Pancreas (tissue), 10 donors: ENCODE results near the gene ZMYND19. TPM values are rescaled to one million over a fixed set of nuclear protein-coding genes. Genes with fewer than 3 reads are reported as not detected.
A peak's percentile ranks its signal among the peaks of the same experiment; 100 is the strongest.

ENCODE experiments used
- ATAC-seq, 4 donors: fragments of 200-7000 bp; cut with Tn5 transposase; one replicate each; pipeline versions ENCODE4 v1.8.0 to v1.9.1; 2020; ENCODE audit warnings: mild to moderate bottlenecking in 4 of 4, moderate library complexity in 4 of 4
- DNase-seq, 6 donors: peaks; one replicate each; pipeline ENCODE4 v3.0.0-alpha.2; 2020
- FAIRE-seq: peaks from 2 replicates; lab custom pipeline; 2012; peaks lifted over from hg19 to GRCh38; lab: Jason Lieb, UNC
- H3K27ac ChIP-seq, 4 donors: fragments of 200-600 bp; sonication (generic); 1 replicate in 3 of 4; 2 replicates in 1 of 4; pipeline versions ENCODE4 v1.5.0 to v1.8.0; 2020
- H3K27me3 ChIP-seq, 4 donors: fragments of 200-600 bp; one replicate each; pipeline ENCODE4 v1.8.0; 2021
- H3K36me3 ChIP-seq, 3 donors: fragments of 200-600 bp; sonication (generic) in 1 of 3; one replicate each; pipeline versions ENCODE4 v1.5.0 to v1.8.0; 2020 to 2021
- H3K4me1 ChIP-seq, 3 donors: fragments of 200-600 bp; one replicate each; pipeline ENCODE4 v1.8.0; 2021
- H3K4me3 ChIP-seq, 4 donors: fragments of 200-600 bp; sonication (generic) in 2 of 4; one replicate each; pipeline versions ENCODE4 v1.5.0 to v1.8.0; 2020 to 2021
- H3K9me3 ChIP-seq, 4 donors: fragments of 200-600 bp; one replicate each; pipeline ENCODE4 v1.8.0; 2021
- CTCF ChIP-seq, 4 donors: fragments of 200-600 bp; sonication (generic) in 3 of 4; IDR thresholded peaks; one replicate each; pipeline versions ENCODE4 v1.5.0 to v1.8.0; 2021; ENCODE audit warnings: antibody characterized with exemption in 4 of 4
- WGBS, 2 donors: extraction: QIAGEN DNeasy Blood & Tissue Kit; methylation state at CpG; one replicate each; pipeline ENCODE4 v1.1.7; 2013; 5-methylcytosine and 5-hydroxymethylcytosine counted together
- intact Hi-C, 3 donors: fragments of 100-400 bp; cut with DNase I; formaldehyde crosslinking; loops; one replicate each; pipeline versions ENCODE4 v1.11.1 to v1.14.2; 2022
- polyA plus RNA-seq, 2 donors: library from polyadenylated mRNA; stranded (reverse); fragments of 200-250 nt; gene quantifications; one replicate each; pipeline ENCODE4 v1.2.3, GENCODE V29; 2013
- total RNA-seq, 6 donors: library from RNA; stranded (reverse); fragmentation: NEBNext Ultra II Directional in 4 of 6; extraction: Animal tissue kit (Norgen Biotek cat#: 25700) in 4 of 6; gene quantifications; one replicate each; pipeline versions ENCODE4 v1.2.1 to v1.2.4, GENCODE V29; 2021 to 2023
- donor health status: healthy with polysubstance abuse.
- donor health status: DM: no; HTN: no; CAD: no; lungs with moderate emphysema.
- donor health status: DM: no; HTN: no; CAD: no.
- donor health status: control.
- donor health status: control.
- donor health status: Bipolar disorder and iron deficiency.
- donor health status: DM: yes; HTN: yes; CAD: no.
- donor health status: DM: no; HTN: no; CAD: no.
- donor health status: DM: no; HTN: no; CAD: no.
- donor health status: DM: yes; HTN: yes; CAD: no.

Gene ZMYND19
- total and polyA plus RNA-seq, 8 donors, result 6.1 to 18.6 (median 9.5) TPM

DNA sequence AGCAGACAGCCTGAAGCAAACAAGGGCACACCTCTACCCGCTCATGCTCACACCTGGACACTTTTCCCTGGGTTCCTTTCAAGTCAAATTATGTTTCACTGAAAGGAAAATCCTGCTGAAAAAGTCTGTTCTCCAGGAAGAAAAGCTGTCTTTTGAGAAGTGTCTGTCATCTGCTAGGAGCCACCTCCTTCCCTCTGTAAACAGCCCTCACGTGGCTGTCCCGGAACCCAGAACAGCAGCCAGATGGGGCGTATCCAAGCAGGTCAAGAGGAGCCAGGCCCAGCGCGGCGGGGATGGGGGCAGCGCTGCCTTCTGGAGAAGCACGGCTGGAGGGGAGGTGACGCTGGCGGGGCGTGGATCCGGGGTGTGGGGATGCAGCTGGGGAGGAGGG is 40.1 kb downstream of the ZMYND19 start, which contains the start of gene PNPLA7:
TSS of gene PNPLA7 (minus strand) at position 172 of the 391 bp plus-strand sequence. CDS start 205 bp downstream, outside the sequence.
- WGBS, 2 donors, result 2% methylated on average over 13 of the region's 13 CpGs
- DNase-seq, result peak; percentile 89 to 97 (median 90)
- peak within 1 kb of the TSS; percentile 42 to 93 (median 76) for H3K4me3 ChIP-seq
- H3K27ac ChIP-seq, result peak within 1 kb of the TSS; percentile 79 to 87 (median 80)
- intact Hi-C loops, result no loop called here
- H3K36me3 ChIP-seq, result no peaks in the 10 kb centered on the region
- H3K9me3 ChIP-seq, result no peaks in the 10 kb centered on the region
- no peak for FAIRE-seq
- no peaks in the 10 kb centered on the region for H3K27me3 ChIP-seq
- TF ChIP-seq CTCF (IDR thresholded peaks at IDR 0.05), result no peak
- peak; percentile 84 to 89 (median 86) for ATAC-seq
- H3K4me1 ChIP-seq, result peaks cover 0 to 6% (median 3%) of the 10 kb centered on the region in 3 donors

DNA sequence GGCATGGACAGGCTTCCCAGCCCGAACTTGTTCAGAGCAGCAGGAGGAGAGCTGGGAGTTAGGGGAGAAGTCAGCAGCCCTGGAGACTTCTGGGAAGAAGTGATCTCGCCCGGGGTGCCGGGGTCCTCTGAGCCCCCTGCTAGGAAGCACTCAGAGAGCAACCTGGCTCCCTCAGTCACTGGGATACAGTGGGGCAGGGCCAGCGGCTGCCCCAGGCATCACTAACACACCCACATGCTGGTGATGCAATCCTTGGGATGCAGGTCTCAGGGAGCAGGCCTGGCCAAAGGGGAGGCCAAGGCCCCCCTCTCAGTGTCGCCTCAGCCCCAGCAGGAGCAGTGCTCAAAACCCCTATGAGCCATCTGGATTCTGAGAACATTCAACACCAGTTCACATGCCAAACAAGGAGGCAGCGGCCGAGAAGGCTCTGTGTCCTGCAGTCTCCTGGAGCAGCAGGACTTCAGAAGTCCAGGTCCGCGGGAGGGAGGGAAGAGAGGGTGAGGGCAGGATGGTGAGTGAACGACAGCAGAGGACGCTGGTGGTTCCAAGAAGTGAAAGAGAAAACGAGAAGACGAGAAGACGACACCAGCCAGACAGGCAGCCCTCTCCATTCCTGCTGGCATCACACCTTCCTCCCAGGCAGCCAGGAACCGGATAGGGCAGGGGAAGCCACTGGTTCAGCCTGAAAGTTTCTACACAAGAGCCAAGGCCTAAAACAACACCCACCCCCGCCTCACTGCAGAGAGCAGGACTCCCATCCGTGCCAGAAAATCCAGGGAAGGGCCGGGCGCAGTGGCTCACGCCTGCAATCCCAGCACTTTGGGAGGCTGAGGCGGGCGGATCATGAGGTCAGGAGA is 42.4 kb downstream of the ZMYND19 start:
- Histone ChIP-seq H3K36me3 (peaks cover 0 to under 1% (median 0%) of the 10 kb centered on the region in 3 donors), H3K4me1 (peaks cover 0 to 6% (median 3%) of the 10 kb centered on the region in 3 donors), H3K9me3 (no peaks in the 10 kb centered on the region), H3K27ac (no peak overlapping the region), H3K27me3 (no peaks in the 10 kb centered on the region), H3K4me3 (no peak overlapping the region)
- WGBS, 2 donors, result 85 to 94% methylated on average over 23 of the region's 23 CpGs
- ATAC-seq, result no peak
- intact Hi-C loops, result no loop called here
- no peak for FAIRE-seq
- no peak for DNase-seq
- TF ChIP-seq CTCF (IDR thresholded peaks at IDR 0.05), result no peak

DNA sequence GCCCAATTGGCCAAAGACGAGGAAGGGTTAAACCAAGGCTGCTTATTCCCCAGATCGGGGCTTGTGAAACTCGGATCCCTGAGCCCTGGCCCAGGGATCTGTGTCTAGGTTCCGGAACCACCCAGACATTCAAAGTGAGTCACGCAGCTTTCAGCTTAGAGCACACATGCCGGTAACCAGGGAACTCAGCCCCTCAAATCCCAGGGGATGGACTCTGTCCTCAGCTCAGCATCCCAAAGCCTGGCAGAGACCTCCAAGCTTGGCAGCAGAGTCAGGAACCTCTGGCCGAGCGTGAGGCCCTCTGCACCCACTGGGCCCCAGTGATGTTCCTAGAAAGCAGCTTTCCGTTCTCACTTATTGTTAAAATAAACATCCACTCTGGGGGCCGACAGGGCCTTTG is 45.2 kb downstream of the ZMYND19 start:
- Histone ChIP-seq H3K9me3 (no peaks in the 10 kb centered on the region), H3K4me3 (no peak overlapping the region), H3K27me3 (no peaks in the 10 kb centered on the region), H3K36me3 (peaks cover 0 to 16% (median 0%) of the 10 kb centered on the region in 3 donors), H3K27ac (no peak overlapping the region), H3K4me1 (peaks cover 0 to 6% (median 0%) of the 10 kb centered on the region in 3 donors)
- no peak for TF ChIP-seq CTCF (IDR thresholded peaks at IDR 0.05)
- WGBS, 2 donors, result 75 to 78% methylated on average over 10 of the region's 10 CpGs
- intact Hi-C loops, result no loop called here
- ATAC-seq (peak in 3 of 4 donors; percentile 3 to 25 (median 11)), DNase-seq (no peak), FAIRE-seq (no peak)

DNA sequence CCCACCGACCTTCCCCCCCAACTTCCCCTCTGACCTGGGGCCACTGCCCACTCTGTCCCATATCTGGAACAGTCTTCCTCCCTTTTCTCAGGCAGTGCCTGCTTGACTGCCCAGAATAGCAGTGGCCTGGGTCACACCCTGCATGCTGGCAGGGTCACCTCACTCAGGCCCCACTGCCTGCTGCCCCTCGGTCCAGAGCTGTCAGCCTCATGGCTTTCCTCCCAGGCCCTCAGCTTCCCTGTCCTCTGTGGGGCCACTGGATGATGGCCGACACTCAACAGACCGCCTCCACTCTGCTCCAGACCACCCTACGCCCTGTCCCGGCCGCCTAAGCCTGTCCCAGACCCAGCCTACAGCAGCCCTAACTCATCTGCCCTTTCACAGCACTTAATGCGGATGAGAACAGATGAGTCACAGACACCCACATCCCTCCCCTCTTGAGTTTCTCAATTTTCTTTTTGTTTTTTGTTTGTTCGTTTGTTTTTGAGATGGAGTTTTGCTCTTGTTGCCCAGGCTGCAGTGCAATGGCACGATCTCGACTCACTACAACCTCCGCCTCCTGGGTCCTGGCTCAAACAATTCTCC is 46.0 kb downstream of the ZMYND19 start:
- Histone ChIP-seq H3K4me3 (no peak overlapping the region), H3K9me3 (no peaks in the 10 kb centered on the region), H3K27ac (no peak overlapping the region), H3K4me1 (peaks cover 0 to 6% (median 0%) of the 10 kb centered on the region in 3 donors), H3K27me3 (no peaks in the 10 kb centered on the region), H3K36me3 (peaks cover 0 to 23% (median 0%) of the 10 kb centered on the region in 3 donors)
- ATAC-seq, result peak in 3 of 4 donors; percentile 37 to 47 (median 39)
- TF ChIP-seq CTCF (IDR thresholded peaks at IDR 0.05), result no peak
- FAIRE-seq, result no peak
- intact Hi-C loops, result no loop called here
- 86% methylated on average over 12 of the region's 12 CpGs for WGBS, 2 donors
- DNase-seq, result no peak
